ENCODE results near the gene STN1. TPM values are rescaled to one million over a fixed set of nuclear protein-coding genes. Genes with fewer than 3 reads are reported as not detected.

The STN1 gene, protein sequence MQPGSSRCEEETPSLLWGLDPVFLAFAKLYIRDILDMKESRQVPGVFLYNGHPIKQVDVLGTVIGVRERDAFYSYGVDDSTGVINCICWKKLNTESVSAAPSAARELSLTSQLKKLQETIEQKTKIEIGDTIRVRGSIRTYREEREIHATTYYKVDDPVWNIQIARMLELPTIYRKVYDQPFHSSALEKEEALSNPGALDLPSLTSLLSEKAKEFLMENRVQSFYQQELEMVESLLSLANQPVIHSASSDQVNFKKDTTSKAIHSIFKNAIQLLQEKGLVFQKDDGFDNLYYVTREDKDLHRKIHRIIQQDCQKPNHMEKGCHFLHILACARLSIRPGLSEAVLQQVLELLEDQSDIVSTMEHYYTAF
- 10 to 100 TPM; 23.8 to 31.2 (median 25.2) TPM for total RNA-seq

DNA sequence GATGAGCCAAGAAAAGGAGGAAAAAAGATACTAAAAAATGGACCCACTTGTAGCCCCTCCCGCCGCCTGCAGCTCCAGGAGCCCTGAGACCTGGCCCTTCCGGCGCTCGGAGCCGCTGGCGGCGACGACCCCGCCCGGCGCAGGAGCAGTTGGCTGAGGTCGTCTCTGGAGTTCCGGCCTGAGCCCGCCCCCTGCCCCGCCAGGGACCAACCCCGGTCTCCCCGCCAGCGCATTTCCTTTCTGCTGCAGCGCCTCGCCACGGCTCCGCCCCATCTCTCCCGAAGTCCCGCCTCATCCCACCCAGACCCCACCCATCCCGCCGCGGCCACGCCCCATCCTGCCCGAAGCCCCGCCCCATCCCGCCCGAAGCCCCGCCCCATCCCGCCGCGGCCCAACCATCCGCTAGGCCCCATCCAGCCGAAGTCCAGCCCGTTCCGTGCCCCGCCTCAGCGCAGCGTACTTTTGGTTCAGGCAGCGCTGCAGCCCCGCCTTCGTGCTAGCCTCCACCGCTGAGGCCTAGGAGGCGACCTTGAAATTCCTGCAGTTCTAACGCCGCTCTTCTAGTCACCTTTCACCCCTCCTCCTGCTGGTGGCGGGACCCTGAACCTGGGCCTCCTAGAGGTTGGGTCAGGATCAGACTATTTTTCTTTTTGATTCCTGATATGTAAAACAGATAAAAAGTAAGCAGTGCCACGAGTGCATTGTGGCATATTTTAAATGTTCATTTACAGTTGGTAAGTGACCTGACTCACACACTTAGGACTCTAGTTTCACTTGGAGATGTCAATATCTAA lies at the start of gene STN1:
TSS of gene STN1 (minus strand) at position 132 of the 794 bp plus-strand sequence. CDS start 590 bp downstream, outside the sequence.
- Histone ChIP-seq H3K27me3 (no peaks in the 10 kb centered on the region), H3K4me3 (peak within 1 kb of the TSS; percentile 64 to 79 (median 73)), H3K4me1 (no peaks in the 10 kb centered on the region), H3K36me3 (no peaks in the 10 kb centered on the region), H3K27ac (peak within 1 kb of the TSS; percentile 93 to 94), H3K9me3 (no peaks in the 10 kb centered on the region)
- intact Hi-C loops (cut with DNase I; ENCODE audit: low total_unique reads): no loop called here
- peak; percentile 94 to 97 for DNase-seq (ENCODE audit: low spot score in 2 of 2)
- TF ChIP-seq POLR2A (IDR thresholded peaks at IDR 0.05) (peak; percentile 85), POLR2AphosphoS5 (IDR thresholded peaks at IDR 0.05) (peak; percentile 5 to 76 (median 63))
- TF ChIP-seq, protein P1, sequence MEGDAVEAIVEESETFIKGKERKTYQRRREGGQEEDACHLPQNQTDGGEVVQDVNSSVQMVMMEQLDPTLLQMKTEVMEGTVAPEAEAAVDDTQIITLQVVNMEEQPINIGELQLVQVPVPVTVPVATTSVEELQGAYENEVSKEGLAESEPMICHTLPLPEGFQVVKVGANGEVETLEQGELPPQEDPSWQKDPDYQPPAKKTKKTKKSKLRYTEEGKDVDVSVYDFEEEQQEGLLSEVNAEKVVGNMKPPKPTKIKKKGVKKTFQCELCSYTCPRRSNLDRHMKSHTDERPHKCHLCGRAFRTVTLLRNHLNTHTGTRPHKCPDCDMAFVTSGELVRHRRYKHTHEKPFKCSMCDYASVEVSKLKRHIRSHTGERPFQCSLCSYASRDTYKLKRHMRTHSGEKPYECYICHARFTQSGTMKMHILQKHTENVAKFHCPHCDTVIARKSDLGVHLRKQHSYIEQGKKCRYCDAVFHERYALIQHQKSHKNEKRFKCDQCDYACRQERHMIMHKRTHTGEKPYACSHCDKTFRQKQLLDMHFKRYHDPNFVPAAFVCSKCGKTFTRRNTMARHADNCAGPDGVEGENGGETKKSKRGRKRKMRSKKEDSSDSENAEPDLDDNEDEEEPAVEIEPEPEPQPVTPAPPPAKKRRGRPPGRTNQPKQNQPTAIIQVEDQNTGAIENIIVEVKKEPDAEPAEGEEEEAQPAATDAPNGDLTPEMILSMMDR (IDR thresholded peaks at IDR 0.05): peak in 2 of 3 donors; percentile 26 to 39

DNA sequence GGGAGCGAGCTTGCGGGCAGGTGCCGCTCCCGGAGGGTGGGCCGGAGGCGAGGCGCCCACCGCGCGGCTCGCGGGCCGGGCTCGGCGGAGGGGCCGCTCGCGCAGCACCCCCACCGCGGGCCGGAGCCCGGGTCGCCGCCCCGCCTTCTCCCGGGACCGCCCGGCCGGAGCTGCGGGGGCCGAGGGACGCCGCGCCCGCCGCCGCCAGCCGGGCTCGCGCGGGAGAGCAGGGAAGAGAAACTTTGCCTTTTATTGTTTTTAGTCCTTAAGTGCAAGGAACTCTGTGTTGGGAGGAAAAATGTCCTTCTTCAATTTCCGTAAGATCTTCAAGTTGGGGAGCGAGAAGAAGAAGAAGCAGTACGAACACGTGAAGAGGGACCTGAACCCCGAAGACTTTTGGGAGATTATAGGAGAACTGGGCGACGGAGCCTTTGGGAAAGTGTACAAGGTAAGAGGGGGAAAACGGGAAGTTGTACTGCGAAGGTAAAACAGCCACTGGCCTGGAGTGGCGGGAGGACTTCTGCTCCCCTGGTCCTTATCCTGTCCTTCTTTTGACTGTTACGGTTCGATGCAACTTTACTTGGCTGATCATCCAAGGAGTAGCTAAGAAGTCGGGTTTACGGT lies 49.6 kb upstream of the STN1 start:
- TF ChIP-seq, protein P1 (IDR thresholded peaks at IDR 0.05): no peak
- peak in 1 of 3 donors; percentile 24 for TF ChIP-seq POLR2AphosphoS5 (IDR thresholded peaks at IDR 0.05)
- Histone ChIP-seq H3K4me1 (peaks cover 0 to 8% of the 10 kb centered on the region in 2 donors), H3K27me3 (no peaks in the 10 kb centered on the region), H3K9me3 (no peaks in the 10 kb centered on the region), H3K4me3 (peak overlapping the region; percentile 86 to 94 (median 94)), H3K27ac (peak overlapping the region; percentile 96 to 100), H3K36me3 (no peaks in the 10 kb centered on the region)
- no peak for DNase-seq (ENCODE audit: low spot score in 2 of 2)
- intact Hi-C loops (cut with DNase I; ENCODE audit: low total_unique reads): loop anchor here (5.0 kb wide), 1 partner anchor 65 kb away; no protein-coding TSS in a partner anchor

DNA sequence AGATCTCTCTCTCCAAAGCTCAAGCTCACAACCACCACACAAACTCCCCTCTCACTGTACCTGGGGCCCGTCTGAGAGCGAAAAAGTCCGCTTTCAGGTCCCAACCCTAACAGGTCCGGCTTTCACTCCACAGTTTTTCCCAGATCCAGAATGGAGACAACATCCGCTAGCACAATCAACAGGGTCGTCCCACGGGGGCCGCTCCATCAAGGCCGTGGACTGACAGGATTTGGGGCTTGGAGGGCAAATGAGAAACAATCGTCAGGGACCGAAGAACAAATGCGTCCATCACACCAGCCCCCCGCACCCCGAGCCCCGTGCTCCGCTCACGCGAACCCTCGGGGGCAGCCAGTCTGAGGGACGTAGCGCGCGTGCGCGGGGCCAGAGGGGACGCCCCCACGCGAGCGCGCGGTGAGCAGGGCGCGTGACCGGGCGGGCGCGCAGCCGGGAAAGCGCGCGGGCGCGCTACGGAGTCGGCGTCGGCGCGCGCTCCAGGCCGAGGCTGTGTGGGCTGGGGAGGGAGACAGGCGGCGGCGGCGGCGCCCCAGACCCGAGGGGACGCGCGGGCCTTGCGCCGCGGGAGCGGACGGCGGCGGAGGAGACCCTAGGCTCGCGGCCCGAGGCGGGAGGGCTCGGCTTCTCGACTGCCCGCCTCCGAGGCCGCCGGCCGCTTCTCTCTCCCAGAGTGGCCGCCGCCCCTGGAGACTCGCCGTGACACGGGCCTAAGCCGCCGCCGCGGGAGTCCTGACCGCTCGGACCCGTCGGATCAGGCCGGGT lies 48.9 kb upstream of the STN1 start, which contains the start of gene SLK:
TSS of gene SLK (plus strand) at position 470 of the 777 bp plus-strand sequence. CDS start 606 bp downstream, outside the sequence.
- intact Hi-C loops (cut with DNase I; ENCODE audit: low total_unique reads): loop anchor here (5.0 kb wide), 1 partner anchor 65 kb away; no protein-coding TSS in a partner anchor
- H3K4me3 ChIP-seq: peak within 1 kb of the TSS; percentile 86 to 94 (median 94)

DNA sequence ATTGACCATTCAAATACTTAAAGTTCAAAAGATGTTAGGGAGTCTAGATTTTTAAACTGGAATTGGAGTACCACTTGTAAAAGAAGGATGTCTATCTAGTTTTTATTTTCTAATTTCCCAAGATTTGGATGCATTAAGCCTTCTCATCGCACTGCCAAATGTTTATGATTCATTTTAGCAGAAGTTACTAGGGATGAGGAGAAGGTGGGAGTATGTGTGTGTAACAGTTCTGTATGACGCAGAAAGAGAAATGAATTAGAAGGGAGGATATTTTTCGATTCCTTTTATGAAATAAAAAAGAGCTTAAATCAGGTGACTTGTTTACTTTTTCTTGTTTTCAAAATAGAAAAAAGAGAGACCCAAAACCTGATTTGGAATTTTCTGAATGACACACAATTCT lies 42.1 kb upstream of the STN1 start:
- no peaks in the 10 kb centered on the region for H3K36me3 ChIP-seq
- TF ChIP-seq, protein P1 (IDR thresholded peaks at IDR 0.05): no peak
- TF ChIP-seq POLR2AphosphoS5 (IDR thresholded peaks at IDR 0.05): no peak
- TF ChIP-seq POLR2A (IDR thresholded peaks at IDR 0.05): no peak
- no peak for DNase-seq (ENCODE audit: low spot score in 2 of 2)
- intact Hi-C loops (cut with DNase I; ENCODE audit: low total_unique reads): no loop called here
- no peak overlapping the region for H3K4me3 ChIP-seq
- no peaks in the 10 kb centered on the region for H3K4me1 ChIP-seq
- no peak overlapping the region for H3K27ac ChIP-seq
- H3K9me3 ChIP-seq: no peaks in the 10 kb centered on the region
- H3K27me3 ChIP-seq: no peaks in the 10 kb centered on the region

More for the DNA sequence above, 48.9 kb upstream of the STN1 start, which contains the start of gene SLK:
- Histone ChIP-seq H3K36me3 (no peaks in the 10 kb centered on the region), H3K9me3 (no peaks in the 10 kb centered on the region), H3K27ac (peak within 1 kb of the TSS; percentile 96 to 100), H3K4me1 (peaks cover 0 to 8% of the 10 kb centered on the region in 2 donors), H3K27me3 (no peaks in the 10 kb centered on the region)
- TF ChIP-seq POLR2A (IDR thresholded peaks at IDR 0.05) (no peak), POLR2AphosphoS5 (IDR thresholded peaks at IDR 0.05) (peak in 2 of 3 donors; percentile 34 to 81)
- TF ChIP-seq, protein P1 (IDR thresholded peaks at IDR 0.05): no peak
- DNase-seq (ENCODE audit: low spot score in 2 of 2): peak; percentile 65 to 69
